HCEC 1CT (cell line): ENCODE results near the gene CD46.
A peak's percentile ranks its signal among the peaks of the same experiment; 100 is the strongest.
"Not testable (repeated sequence)": the region's sequence is repeated elsewhere in the genome, so short reads cannot be mapped to it uniquely, and the experiment has no call there.

Source experiments
- DNase-seq: peaks from one replicate; pipeline ENCODE4 v3.0.0-alpha.2; 2017

The CD46 gene

DNA sequence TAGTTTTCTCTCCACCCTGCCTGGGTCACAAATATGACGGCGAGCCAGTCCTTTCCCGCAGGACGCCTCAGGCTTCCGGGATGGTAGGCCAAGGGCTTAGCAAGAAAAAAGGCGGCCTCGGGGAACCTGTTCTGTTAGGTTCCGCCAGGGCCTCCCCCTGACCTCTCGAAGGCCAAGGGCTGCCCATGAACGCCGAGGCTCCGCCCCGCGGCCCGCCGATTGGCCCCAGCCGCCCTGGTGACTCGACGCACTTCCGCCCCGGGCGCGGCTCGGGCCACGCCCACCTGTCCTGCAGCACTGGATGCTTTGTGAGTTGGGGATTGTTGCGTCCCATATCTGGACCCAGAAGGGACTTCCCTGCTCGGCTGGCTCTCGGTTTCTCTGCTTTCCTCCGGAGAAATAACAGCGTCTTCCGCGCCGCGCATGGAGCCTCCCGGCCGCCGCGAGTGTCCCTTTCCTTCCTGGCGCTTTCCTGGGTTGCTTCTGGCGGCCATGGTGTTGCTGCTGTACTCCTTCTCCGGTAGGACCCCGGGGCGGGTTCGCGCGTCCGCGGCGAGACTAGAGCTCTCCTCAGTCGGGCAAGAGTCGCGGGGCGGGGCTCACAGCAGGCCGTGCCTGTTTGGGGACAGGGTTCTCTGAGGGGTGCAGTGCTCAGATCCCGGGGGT lies at the start of gene CD46:
Gene CD46, plus strand, starts transcription at position 265 of the 666 bp plus-strand sequence. Its CDS starts 159 bp downstream, at position 424.
- peak; percentile 95 for DNase-seq

DNA sequence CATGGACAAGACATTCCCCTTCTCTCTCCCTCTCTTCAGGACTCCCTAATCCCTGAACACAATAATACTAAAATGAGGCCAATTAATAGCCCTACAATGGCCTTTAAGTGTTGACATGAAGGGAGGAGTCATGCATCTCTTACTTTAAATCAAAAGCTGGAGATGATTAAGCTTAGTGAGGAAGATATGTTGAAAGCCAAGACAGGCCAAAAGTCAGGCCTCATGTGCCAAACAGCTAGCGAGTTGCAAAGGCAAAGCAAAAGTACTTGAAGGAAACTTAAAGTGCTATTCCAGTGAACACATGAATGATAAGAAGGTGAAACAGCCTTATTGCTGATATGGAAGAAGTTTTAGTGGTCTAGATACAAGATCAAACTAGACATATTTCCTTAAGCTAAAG lies 49.5 kb upstream of the CD46 start:
- no peak for DNase-seq

DNA sequence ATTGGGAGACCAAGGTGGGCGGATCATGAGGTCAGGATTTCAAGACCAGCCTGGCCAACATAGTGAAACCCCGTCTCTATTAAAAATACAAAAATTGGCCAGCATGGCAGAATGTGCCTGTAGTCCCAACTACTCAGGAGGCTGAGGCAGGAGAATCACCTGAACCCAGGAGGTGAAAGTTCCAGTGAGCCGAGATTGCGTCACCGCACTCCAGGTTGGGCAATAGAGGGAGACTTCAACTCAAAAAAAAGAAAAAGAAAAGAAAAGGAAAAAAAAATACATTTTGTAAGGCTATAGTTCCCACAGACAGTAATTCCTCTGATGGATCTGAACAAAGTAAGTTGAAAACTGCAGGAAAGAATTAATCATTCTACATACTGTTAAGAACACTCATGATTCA lies 48.1 kb upstream of the CD46 start:
- no peak for DNase-seq

DNA sequence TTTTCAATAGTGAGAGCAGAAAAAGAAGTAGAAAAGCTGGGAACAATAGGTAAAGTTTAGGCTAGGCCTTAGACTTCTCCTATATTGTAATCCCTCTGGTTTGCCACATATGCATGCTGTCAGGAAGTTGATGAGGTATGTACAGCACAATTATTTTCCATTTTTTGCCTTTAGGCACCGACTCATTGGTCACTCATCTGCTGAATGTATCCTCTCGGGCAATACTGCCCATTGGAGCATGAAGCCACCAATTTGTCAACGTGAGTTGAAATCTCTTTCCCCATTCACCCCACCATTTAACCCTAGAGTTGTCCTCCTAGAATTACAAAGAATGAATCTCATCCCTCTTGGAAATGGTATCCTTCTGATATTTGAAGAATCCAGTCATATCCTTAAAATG lies 43.9 kb upstream of the CD46 start:
- DNase-seq = not testable (repeated sequence)

DNA sequence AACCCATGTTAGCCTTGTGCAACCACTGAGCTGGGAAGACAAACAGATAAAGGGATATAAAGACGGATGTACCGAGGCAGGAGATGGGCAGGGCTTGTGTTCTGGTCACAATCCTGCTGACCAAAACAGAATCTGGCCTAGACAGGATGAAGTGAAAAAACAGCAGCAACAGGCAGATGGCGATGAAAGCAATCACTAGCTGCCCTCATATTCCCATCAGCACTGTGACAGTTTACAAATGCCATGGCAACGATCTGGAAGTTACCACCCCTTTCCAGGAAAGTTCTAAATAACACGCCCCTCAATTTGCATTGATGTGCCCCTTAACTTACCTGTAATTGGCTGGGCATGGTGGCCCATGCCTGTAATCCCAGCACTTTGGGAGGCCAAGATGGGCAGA lies 40.6 kb upstream of the CD46 start:
- DNase-seq = peak; percentile 40

DNA sequence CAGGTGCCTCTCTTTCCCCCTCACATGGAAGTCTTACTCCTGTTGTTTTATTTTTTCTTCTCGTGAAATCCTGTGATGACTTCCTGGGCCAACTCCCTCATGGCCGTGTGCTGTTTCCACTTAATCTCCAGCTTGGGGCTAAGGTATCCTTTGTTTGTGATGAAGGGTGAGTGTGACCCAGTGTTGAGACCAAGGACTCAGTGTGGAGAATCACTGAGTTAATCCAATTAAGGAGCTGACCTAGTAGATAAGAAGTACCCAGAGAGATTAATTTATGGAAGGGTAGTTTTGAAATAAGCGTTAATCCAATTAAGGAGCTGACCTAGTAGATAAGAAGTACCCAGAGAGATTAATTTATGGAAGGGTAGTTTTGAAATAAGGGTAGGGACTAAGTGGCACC lies 39.2 kb upstream of the CD46 start:
- DNase-seq = not testable (repeated sequence)

DNA sequence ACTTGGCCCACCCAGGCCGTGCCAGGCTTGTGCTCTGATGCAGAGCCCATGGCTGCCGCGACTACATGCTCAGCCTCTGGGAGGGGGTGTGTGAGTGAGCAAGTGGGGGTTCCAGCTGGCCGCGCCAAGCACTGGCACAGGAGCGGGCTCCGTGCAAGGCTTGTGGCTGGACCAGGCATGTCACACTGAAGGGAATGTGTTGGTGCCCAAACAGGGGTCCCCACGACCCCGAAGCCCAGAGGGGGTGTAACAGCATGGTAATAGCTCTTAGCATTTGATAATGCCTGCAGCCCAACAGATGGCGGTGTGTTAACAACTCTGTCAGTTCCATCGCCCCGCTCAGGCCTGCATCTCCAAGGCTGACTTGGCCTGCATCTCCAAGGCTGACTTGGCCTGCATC lies 38.3 kb upstream of the CD46 start:
- no peak for DNase-seq

DNA sequence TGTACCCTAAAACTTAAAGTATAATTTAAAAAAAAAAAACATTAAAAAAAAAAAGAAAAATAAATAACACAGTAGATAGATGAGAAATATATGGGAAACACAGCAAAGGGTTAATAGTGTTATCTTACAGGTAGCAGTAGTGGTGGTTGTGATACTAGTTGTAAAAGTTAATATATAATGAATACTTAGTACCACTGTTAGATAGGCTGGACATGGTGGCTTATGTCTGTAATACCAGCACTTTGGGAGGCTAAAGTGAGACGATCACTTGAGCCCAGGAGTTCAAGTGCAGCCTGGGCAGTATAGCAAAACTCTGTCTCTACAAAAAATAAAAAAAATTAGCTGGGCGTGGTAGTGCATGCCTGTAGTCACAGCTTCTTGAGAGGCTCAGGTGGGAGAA lies 32.6 kb upstream of the CD46 start:
- DNase-seq = no peak

DNA sequence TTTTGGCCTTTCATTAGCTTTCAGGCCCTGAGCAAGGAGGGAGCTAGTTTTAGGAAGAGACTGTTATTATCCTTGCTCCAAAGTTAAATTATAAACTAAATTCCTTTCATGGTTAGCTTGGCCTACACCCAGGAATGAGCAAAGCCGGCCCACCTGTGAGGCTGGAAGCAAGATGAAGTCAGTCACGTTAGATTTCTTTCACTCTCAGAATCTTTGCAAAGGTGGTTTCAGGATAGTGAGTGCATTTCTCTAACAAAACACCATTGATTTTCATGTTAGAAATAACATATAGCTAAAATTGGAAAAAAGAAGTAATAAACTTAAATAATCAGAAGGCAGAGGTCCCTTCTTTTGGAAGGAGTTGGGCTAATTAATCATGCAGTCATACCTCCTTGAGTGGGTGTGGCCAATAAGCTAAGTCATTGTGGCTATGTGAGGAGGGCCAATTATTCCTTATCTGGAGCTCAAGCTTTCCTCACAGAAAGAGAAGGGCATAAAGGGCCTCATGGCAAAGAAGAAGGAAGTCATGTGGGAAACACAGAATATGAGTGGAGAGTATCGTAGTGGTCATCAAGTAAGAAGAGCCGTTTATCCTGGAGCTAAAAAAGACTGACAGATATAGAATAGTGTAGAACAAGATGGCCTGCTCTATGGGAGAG lies 23.5 kb upstream of the CD46 start:
- not testable (repeated sequence) for DNase-seq

DNA sequence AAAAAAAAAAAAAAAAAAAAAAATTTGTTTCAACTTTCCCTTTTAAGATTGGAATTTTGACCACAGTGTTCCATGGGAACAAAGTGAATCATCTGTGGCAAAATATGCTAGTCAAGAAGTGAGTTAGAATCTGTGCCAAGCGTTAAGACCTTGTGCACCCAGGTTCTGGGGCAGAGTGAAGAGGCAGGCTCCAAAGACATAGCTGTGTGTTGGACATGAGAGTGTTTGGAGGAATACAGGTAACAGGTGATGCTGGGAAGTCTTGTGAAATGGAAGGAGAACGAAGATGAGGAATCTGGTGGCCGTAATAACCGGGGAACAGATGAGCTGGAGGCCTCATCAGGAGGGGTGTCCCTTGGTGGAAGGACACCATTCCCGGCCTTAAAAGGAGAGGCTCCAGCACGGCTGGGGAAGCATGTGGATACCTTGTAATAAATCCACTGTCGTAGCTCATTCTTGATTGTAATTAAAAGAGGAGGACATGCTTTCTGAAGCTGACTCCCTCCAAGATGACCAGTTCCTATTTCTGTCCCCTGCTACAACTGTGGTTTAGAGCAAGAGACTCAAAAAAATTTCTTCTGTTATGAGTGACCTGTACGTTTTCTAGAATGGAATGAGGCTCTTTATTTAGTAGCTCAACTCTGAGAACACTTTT lies 14.2 kb upstream of the CD46 start:
- DNase-seq = not testable (repeated sequence)

DNA sequence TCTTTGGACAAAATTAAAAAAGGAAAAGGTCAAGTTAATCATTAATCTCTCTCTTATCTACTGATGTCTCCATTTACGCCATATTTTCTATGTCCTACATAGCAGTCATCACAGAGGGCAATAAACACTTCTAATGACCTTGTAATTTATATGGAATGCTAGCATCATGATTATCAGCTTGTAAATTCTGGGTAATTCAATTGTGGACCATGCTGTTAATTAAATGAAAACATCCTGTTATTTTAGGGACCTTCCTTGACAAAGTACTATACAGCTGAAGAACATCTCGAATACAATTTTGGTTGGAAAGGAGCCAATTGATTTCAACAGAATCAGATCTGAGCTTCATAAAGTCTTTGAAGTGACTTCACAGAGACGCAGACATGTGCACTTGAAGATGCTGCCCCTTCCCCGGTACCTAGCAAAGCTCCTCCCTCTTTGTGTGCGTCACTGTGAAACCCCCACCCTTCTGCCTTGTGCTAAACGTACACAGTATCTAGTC lies 13.6 kb upstream of the CD46 start:
- DNase-seq = not testable (repeated sequence)

DNA sequence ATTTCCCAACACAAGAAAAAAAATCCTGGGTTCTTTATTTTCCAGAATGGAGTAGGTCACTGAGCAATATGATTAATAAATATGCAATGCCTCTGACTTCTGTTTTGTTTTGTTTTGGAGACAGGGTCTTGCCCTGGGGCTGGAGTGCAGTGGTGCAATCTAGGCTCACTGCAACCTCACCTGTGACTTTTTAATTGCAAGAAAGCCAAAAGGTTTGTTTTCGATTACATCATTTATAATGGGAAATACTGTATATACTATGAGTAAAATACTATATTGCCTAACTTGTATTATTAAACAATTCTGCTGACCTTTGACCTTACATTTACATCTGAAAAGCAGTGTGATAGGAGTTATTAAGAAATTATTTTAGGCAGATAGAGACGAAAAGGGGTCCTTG lies 11.6 kb upstream of the CD46 start:
- DNase-seq = no peak

DNA sequence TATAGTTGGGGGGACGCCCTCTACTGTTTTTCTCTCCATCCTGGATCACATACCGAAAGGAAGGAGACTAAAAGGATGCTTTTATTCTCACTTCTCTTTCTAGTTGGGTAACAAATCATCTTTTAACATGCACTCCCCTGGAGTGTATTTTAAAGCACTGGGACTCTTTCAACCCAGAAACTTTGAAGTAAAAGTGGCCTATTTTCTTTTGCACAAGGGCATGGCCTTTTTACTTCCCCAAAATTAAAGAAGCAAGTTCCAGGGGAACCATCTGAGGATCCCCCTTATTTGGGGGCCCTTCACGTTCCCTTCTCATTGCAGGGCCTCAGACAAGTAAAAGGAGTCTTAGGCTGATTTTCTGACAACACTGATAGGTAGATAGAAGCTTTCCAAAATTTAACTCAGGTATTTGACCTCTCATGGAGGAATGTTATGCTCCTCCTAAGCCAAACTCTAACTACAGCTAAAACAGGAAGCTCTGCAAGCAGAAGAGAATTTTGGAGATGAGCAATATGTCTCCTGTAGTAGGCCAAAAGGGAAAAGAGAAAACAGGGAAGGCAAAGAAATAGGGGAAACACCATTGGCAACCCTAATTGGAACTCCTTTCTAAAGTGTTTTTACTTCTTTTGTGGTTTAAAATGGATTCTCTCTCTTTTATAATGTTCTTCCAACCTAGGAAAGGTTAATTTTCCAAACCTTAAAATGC lies 8.9 kb upstream of the CD46 start:
- no peak for DNase-seq

DNA sequence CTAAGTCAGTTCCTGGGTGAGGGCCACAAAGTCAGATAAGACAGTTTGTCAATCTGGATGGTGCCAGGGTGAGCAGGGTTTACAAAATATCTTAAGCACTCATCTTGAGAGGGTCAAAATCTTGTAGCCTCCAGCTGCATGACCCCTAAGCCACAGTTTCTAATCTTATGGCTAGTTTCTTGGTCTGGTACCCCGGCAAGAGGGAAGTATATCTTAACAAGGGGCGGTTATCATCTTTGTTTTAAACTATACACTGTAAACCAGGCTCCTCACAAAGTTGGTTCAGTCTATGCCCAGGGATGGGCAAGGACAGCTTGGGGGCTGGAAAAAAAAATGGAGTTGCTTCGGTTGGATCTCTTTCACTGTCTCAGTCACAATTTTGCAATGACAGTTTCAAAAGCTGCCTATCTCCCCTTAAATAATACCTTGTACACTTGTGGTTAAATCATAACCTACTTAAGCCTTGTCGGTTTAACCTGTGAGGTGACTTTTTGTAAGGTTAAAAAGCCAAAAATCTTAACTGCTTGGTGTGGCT lies 7.8 kb upstream of the CD46 start:
- no peak for DNase-seq

DNA sequence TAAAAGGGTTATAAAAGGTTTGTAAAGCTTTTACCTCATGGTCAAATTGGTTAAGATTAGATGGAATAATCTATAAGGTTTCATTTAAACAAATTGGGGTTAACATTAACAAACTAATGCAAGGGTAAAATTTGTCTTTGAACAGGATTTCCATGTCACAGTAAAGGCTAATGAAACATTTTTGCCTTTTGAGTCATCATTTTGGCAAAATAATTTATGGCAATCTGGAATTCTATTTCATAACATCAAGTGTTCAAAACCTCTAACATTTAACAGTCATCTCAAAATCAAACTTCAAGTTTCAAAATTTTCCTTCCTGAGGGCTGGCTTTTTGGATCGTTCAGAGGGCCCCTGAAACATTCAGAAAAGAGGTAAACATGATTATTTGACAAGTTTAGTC lies 6.6 kb upstream of the CD46 start:
- DNase-seq = peak; percentile 61

DNA sequence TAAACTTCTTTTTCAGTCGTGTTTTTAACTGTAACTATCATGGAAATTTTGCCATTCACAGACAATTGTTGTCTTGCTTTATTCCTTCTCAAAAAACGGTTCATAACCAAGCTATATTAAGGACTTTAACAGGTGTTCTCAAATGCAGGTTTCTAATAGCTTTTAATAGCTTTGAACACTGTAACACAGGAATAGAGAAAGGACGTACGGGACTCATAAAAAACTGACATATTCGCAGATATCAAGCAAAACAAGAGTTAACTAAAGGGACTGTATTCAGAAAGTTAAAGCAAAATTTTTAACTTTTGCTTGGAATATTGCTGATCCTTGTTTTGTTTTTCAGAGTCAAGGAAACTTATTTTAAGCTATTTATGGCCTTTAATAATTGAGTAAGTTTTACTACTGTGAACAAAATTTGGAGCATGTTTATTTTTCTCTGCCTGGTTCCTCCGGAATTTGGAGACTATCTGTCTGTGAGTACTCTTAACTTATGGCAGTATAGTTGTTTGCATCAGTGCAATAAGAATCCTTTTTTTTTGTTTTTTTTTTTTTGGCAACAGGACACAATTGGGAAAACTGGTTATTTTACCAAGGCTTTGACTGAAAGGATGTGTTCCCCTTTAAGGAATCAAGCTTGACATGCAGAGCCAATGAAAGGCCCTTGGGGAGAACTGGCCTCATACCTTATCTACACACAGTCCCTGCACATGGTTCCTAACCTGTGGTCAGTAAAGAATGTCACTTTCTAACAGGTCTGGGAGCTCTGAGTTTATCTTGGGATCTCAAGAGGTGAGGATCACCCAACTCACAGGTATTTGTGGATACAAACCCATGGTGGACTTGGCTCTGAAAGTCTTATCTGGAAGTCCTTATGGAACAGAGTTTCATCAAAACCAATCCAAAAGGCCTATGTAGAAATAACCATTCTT lies 5.8 kb upstream of the CD46 start:
- DNase-seq = no peak

DNA sequence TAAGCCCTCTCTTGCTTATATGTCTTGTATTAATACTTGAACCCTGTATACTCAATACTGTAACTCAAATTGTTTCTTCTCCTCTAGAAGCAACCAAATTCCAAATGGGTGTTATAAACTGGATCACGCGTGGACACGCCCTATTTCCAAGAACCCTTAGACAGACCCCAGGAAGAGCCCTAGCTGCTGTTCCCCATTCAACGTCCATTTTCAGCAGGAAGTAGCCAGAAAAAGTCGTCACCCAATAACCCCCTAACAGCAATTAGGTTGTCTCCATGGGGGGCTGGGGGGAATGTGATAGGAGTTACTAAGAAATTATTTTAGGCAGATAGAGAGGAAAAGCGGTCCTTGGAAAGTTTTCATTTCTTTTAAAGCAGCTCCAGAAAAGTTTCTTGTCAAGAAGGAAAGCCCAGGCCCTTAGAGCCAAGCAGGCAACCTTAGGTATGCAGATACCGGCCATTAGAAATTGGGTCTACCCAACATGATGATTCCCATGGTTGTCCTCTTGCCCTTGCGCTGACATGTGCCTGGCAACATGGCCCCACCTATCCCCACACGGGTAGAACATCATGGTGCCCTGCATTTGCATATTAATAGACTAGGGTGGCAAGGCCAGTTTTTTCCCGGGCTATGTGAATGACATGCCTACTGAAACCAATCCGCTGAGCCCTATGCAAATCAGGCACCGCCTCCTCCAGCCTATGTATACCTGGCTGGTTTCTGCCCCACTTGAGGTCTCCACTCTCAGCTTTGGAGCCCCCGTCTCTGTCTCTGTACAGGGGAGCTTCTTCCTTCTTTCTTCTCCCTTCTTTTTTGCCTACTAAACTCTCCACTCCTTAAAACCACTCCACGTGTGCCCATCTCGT lies 4.0 kb upstream of the CD46 start:
- no peak for DNase-seq

DNA sequence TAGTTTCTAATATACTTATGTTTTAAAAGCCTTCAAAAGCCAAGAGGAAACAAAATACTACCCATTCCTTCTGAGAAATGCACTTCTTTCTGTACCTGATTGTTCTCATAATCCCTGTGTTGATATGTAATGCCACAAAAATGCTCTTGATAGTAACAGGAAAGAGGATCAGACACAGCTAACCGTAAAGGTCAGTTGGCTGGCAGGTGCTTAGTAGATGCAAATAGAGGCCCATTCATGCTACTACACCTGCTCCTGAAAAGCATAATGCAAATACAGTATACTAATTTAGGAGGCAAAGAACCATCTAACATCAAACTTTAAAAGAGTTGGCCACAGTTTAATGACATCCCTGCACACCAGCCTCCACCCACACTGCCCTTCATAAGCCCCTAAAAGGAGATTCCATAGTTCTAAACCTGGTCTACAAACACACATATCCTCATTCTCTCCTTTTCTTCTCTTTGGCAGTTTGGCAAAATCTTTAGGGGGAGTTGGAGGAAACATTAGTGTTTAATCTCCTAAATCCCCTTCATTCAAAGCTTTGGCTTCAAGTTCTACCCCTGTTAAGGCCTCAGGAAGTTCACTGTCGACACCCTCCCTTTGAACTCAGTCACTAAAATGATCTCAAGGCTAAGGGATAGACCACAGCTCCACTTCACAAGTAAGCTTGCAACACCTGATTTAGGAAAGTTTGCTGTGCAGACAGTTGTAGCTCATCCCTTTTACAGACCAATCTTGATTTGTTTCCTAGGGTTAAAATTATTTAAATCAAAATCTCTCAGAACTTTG lies 2.9 kb upstream of the CD46 start:
- no peak for DNase-seq

DNA sequence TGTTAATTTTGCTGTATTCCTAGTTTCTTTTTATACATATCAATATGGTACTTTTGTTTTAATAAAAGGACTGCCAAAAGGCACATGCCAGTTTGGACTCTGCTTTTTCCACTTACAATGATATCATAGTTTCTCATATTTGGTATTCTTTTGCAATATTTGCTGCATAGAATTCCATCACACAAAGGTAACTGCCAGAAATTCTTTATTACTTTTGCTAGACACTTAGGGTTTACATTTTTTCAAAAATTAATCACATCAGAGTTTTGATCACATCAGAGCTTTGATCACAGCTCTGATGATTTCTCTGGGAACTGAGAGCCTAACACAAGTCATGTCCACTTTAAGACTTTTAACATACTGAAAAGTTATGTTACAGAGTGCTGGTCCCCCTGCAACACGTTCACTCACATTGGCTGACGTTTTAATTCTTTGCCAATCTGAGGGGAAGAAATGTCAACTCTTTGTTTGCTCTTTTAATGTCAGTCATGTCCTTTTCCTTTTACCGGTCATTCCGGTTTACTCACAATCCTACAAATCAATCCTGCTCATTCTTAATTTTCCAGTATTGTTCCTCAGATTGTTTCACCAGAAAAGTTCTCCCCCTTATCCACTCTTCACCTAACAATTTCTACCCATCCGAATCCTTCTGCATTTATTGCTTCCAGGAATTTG lies 1.1 kb upstream of the CD46 start:
- no peak for DNase-seq

DNA sequence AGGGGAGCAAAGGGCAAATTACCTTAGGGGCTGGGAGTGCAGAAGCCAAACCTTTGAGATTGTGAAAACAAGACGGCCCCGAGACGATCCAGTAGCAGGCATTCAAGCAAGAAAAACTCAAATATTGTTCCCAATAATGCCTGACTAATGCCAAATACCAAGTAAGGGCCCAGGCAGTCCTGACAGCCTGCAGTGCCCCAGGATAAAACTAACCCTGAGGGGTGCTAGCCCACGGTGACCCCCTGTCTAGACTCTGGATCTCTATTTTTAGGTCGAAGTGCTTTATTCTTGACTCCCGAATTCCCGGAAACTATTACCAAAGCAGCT lies 428 bp upstream of the CD46 start:
- not testable (repeated sequence) for DNase-seq
